Measurements from ENCODE around the gene EPS8L3. TPM values are rescaled to one million over a fixed set of nuclear protein-coding genes. Genes with fewer than 3 reads are reported as not detected.
"Not testable (repeated sequence)": the region's sequence is repeated elsewhere in the genome, so short reads cannot be mapped to it uniquely, and the experiment has no call there.

EPS8L3 gene
- polyA plus RNA-seq, 5 donors: 0.22 to 1.5 (median 0.35) TPM

- no peak for DNase-seq
Observed at GRCh38 chr1:109712321-109712864, 51.3 kb downstream of the EPS8L3 start.

GRCh38 chr1:109711593-109712320 is 52.0 kb downstream of the EPS8L3 start, which contains the start of gene GSTM5:
Gene GSTM5, plus strand, starts transcription at chr1:109712251. Its CDS starts 62 bp downstream, at chr1:109712313.
- DNase-seq: peak; percentile 47 to 56

- DNase-seq: not testable (repeated sequence)
Observed at GRCh38 chr1:109709822-109710221, 53.9 kb downstream of the EPS8L3 start.

GRCh38 chr1:109708949-109709348 is 54.8 kb downstream of the EPS8L3 start:
- not testable (repeated sequence) for DNase-seq

- DNase-seq: no peak
Observed at GRCh38 chr1:109705411-109705810, 58.3 kb downstream of the EPS8L3 start.

- DNase-seq: no peak
Observed at GRCh38 chr1:109704173-109704572, 59.5 kb downstream of the EPS8L3 start.

GRCh38 chr1:109702940-109703339 is 60.8 kb downstream of the EPS8L3 start:
- not testable (repeated sequence) for DNase-seq

Other genes starting within 250 kb of the EPS8L3 start
- gene GPR61, start 224.1 kb downstream of the EPS8L3 start, polyA plus RNA-seq (ENCODE audit: insufficient read depth in 1 of 5, insufficient read length in 5 of 5, low replicate concordance in 1 of 5): 1 to 10 TPM in 1 of 5 donors, under 1 TPM in 4; 0.27 to 1.7 (median 0.40) TPM
- gene GNAI3, start 215.3 kb downstream of the EPS8L3 start, polyA plus RNA-seq (ENCODE audit: insufficient read depth in 1 of 5, insufficient read length in 5 of 5, low replicate concordance in 1 of 5): 10 to 100 TPM in 4 of 5 donors, 1 to 10 TPM in 1; 9.7 to 12.8 (median 10.9) TPM
- gene GNAT2, start 144.3 kb downstream of the EPS8L3 start, polyA plus RNA-seq (ENCODE audit: insufficient read depth in 1 of 5, insufficient read length in 5 of 5, low replicate concordance in 1 of 5): under 1 TPM in 1 of 5 donors, not detected in 4; 0.11 TPM
- gene AMPD2, start 144.1 kb downstream of the EPS8L3 start, polyA plus RNA-seq (ENCODE audit: insufficient read depth in 1 of 5, insufficient read length in 5 of 5, low replicate concordance in 1 of 5): 10 to 100 TPM; 34.9 to 56.9 (median 50.8) TPM
- gene GSTM4, start 107.8 kb downstream of the EPS8L3 start, polyA plus RNA-seq (ENCODE audit: insufficient read depth in 1 of 5, insufficient read length in 5 of 5, low replicate concordance in 1 of 5): 10 to 100 TPM; 27.7 to 34.1 (median 32.0) TPM
- 100 to 1,000 TPM; 211 to 275 (median 236) TPM for gene GSTM2, start 95.9 kb downstream of the EPS8L3 start, polyA plus RNA-seq (ENCODE audit: insufficient read depth in 1 of 5, insufficient read length in 5 of 5, low replicate concordance in 1 of 5)
- 100 to 1,000 TPM in 2 of 5 donors, 10 to 100 TPM in 1, 1 to 10 TPM in 2; 1.5 to 172 (median 97.9) TPM for gene GSTM1, start 76.1 kb downstream of the EPS8L3 start, polyA plus RNA-seq (ENCODE audit: insufficient read depth in 1 of 5, insufficient read length in 5 of 5, low replicate concordance in 1 of 5)
- 10 to 100 TPM; 64.5 to 92.1 (median 73.8) TPM for gene GSTM5, start 51.7 kb downstream of the EPS8L3 start, polyA plus RNA-seq (ENCODE audit: insufficient read depth in 1 of 5, insufficient read length in 5 of 5, low replicate concordance in 1 of 5)
- 100 to 1,000 TPM; 101 to 145 (median 121) TPM for gene GSTM3, start 22.9 kb downstream of the EPS8L3 start, polyA plus RNA-seq (ENCODE audit: insufficient read depth in 1 of 5, insufficient read length in 5 of 5, low replicate concordance in 1 of 5)
- 10 to 100 TPM in 2 of 5 donors, 1 to 10 TPM in 3; 7.2 to 12.1 (median 9.5) TPM for gene CSF1, start 146.9 kb upstream of the EPS8L3 start, polyA plus RNA-seq (ENCODE audit: insufficient read depth in 1 of 5, insufficient read length in 5 of 5, low replicate concordance in 1 of 5)
- gene AHCYL1, start 220.8 kb upstream of the EPS8L3 start, polyA plus RNA-seq (ENCODE audit: insufficient read depth in 1 of 5, insufficient read length in 5 of 5, low replicate concordance in 1 of 5): 10 to 100 TPM; 66.7 to 88.5 (median 85.4) TPM